ENCODE data around the gene GRIK5. TPM values are rescaled to one million over a fixed set of nuclear protein-coding genes. Genes with fewer than 3 reads are reported as not detected.
A peak's percentile ranks its signal among the peaks of the same experiment; 100 is the strongest.
"Not testable (repeated sequence)": the region's sequence is repeated elsewhere in the genome, so short reads cannot be mapped to it uniquely, and the experiment has no call there.

The GRIK5 gene
- total RNA-seq, 1 donor from 2014 or later, result 9.2 TPM

DNA sequence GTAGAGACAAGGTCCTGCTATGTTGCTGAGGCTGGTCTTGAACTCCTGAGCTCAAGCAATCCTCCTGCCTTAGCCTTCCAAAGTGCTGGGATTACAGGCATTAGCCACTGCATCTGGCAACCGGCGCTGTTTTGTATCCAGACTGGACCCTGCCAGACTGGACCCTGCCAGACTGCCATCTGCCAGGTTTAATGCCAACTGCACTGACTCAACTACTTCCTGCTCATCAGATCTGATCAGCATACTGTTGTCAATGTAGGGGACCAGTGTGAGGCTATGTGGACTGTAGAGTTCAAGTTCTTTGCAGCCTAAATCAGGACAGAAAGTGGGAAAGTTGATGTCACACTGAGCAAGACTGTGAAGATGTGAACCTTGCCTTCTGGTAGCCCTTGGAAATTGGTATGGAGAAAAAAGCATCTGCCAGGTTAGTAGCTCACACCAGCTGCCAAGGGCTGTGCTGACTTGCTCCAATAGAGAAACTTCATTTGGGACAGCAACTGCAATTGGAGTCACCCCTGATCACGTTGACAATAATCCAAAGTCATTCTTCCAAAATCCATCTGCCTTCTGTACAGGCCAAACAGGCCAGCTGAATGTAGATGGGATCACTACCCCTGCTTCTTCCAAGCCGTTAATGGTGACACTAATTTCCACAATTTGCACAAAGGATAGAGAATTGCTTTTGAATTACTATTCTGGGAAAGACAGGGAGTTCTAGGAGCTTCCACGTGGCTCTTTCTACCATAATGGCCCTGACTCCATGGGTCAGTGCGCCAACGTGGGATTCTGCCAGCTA lies 39.2 kb downstream of the GRIK5 start:
- ATAC-seq (no peak), DNase-seq (ENCODE audit: low spot score) (no peak)
- intact Hi-C loops (cut with DNase I), result no loop called here

DNA sequence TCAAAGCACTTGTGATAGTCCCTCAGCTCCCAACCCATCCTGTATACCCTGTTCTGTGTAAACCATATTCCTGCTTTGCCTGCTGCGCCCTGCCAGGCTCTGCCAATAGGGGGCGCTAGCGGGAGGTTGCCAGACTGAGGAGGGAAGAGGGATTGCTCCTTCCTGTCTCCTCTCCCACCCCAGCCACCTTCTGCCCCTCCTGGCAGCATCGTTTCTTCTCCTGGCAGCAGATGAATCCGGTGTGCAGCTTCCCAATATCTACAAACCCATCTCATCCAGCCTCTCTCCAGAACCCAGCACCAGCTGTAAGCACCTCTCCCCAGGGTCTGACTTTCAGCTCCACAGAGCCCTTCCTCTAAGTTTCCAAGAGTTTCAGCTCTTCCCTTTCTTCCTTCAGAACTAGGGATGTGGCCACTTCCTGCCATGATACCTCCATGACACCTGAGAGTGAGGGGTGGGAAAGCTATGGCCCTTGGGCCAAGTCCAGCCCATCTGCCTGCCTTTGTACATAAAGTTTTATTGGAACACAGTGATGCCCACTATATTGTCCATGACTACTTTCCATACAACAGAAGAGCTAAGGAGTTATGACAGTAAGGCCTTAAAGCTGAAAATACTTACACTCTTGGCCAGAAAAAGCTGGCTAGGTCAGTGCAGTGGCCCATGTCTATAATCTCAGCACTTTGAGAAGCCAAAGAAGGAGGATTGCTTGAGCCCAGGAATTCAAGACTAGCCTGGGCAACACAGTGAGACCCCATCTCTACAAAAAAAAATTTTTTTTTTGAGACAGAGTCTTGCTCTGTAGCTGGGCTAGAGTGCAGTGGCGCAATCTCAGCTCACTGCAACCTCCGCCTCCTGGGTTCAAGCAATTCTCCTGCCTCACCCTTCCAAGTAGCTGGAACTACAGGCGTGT lies 41.4 kb downstream of the GRIK5 start:
- intact Hi-C loops (cut with DNase I), result no loop called here
- no peak for ATAC-seq
- no peak for DNase-seq (ENCODE audit: low spot score)

- intact Hi-C loops (cut with DNase I), result no loop called here
- ATAC-seq (peak; percentile 50), DNase-seq (ENCODE audit: low spot score) (no peak)
Observed at GRCh38 chr19:42024622-42025111, 45.3 kb downstream of the GRIK5 start.

GRCh38 chr19:42023943-42024260 lies 46.1 kb downstream of the GRIK5 start:
- ATAC-seq, result no peak
- no peak for DNase-seq (ENCODE audit: low spot score)
- intact Hi-C loops (cut with DNase I), result no loop called here

GRCh38 chr19:42023121-42023942 lies 46.7 kb downstream of the GRIK5 start:
- intact Hi-C loops (cut with DNase I), result no loop called here
- ATAC-seq (no peak), DNase-seq (ENCODE audit: low spot score) (no peak)

- intact Hi-C loops (cut with DNase I), result no loop called here
- ATAC-seq, result no peak
- DNase-seq (ENCODE audit: low spot score), result no peak
Observed at GRCh38 chr19:42022616-42023015, 47.4 kb downstream of the GRIK5 start.

DNA sequence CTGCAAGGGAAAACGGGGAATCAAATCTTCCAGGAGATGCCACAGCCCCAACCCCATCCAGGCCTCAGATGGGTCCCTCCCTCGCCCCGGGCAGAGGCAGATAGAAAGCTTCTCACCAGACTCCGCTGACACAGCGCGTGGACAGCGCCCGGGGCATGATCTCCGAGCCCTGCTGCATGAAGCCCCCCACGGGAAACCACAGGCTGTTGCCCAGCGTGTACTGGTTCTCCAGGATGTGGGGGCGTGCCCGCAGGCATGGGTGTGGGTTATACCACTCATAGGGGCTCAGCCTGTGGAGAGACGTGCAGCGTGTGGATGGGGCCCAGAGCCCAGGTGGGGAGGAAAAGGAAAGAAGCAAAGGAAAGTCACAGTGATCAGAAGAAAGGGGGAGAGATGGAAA lies 48.8 kb downstream of the GRIK5 start:
- DNase-seq (ENCODE audit: low spot score) (no peak), ATAC-seq (no peak)
- intact Hi-C loops (cut with DNase I), result no loop called here

DNA sequence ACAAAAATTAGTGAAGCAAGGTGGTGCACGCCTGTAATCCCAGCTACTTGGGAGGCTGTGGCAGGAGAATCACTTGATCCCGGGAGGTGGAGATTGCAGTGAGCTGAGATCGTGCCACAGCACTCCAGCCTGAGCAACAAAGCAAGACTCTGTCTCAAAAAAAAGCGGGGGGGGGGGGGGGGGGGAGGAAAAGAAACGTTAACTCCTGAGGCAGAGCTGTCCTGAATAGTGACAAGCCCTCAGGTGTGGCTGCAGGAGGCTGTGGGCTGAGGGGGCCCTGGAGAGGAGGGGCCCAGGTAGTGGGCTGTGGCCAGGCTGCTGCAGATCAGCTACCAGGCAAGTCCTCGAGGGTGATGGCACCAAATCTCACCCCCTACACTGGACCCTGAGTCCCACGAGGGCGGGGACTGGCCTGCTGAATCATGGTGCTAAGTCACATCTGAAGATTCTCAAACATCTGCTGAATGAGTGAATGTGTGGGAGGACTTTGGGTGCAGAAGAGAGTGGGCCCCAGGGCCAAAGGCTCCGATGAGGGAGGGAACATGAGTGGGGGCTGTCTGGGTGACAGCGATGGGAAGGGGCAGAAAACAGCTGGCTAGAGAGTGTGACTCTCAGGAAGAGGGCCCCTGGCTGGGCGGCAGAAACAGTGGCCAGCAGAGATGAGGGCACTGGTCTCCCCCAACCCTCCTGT lies 51.4 kb downstream of the GRIK5 start:
- intact Hi-C loops (cut with DNase I), result no loop called here
- ATAC-seq, result no peak
- DNase-seq (ENCODE audit: low spot score), result no peak

DNA sequence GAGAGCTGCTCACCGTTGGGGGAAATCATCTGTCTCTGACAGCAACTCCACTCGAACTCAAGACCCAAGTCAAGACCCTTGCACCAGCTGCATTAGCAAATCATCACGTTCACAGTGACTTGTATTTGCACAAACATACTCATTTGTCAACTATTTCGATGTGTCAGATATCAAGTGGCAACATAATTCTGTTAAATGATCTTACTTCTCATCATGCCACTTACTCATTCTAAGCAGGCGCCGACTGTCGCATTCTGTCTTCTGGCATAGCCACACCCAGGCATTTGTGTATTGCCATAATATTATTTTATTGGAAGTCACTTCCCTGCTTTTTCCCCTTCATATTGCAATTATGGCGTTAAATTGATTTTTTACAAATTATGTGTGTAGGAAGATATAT lies 53.0 kb downstream of the GRIK5 start:
- ATAC-seq, result no peak
- DNase-seq (ENCODE audit: low spot score), result no peak
- intact Hi-C loops (cut with DNase I), result no loop called here

DNA sequence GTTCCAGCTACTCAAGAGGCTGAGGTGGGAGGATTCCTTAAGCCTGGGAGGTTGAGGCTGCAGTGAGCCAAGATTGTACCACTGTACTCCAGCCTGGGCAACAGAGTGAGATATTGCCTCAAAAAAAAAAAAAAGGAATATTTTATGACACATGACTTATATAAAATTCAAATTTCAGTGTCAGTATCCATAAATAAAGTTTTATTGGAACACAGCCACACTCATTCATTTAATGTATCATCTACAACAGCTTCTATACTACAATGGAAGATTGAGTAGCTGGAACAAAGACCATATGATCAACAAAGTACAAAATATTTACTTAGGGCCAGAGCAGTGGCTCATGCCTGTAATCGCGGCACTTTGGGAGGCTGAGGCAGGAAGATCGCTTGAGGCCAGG lies 57.3 kb downstream of the GRIK5 start:
- intact Hi-C loops (cut with DNase I); DNase-seq (ENCODE audit: low spot score); ATAC-seq: not testable (repeated sequence)

- intact Hi-C loops (cut with DNase I), result no loop called here
- DNase-seq (ENCODE audit: low spot score), result no peak
- ATAC-seq, result no peak
Observed at GRCh38 chr19:42010245-42011126, 59.5 kb downstream of the GRIK5 start.

DNA sequence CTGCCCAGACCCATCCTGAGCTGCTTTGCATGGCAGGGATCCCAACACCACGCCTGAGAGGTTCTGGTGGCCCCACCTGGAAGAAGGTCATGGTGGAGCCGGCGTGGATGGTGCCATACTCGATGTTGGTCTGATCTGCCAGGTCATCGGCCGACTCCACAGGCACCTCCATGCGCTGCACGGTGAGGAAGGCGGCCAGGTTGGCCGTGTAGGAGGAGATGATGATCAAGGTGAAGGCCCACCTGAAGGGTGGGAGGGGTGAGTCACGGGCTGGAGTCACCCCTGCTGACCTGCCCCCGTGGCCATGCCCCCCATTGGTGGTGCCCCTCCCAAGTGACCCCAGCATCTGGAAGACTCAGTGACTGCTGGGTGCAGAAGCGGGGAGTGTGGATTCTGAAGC lies 63.4 kb downstream of the GRIK5 start:
- no peak for DNase-seq (ENCODE audit: low spot score)
- intact Hi-C loops (cut with DNase I), result no loop called here
- ATAC-seq, result no peak

GRCh38 chr19:42005504-42005903 lies 64.5 kb downstream of the GRIK5 start:
- peak; percentile 48 for DNase-seq (ENCODE audit: low spot score)
- intact Hi-C loops (cut with DNase I), result no loop called here
- ATAC-seq, result no peak

GRCh38 chr19:42003506-42004294 lies 66.3 kb downstream of the GRIK5 start:
- no peak for ATAC-seq
- DNase-seq (ENCODE audit: low spot score), result no peak
- intact Hi-C loops (cut with DNase I), result no loop called here

- ATAC-seq, result no peak
- no peak for DNase-seq (ENCODE audit: low spot score)
- intact Hi-C loops (cut with DNase I), result no loop called here
Observed at GRCh38 chr19:41999878-42000208, 70.2 kb downstream of the GRIK5 start.

DNA sequence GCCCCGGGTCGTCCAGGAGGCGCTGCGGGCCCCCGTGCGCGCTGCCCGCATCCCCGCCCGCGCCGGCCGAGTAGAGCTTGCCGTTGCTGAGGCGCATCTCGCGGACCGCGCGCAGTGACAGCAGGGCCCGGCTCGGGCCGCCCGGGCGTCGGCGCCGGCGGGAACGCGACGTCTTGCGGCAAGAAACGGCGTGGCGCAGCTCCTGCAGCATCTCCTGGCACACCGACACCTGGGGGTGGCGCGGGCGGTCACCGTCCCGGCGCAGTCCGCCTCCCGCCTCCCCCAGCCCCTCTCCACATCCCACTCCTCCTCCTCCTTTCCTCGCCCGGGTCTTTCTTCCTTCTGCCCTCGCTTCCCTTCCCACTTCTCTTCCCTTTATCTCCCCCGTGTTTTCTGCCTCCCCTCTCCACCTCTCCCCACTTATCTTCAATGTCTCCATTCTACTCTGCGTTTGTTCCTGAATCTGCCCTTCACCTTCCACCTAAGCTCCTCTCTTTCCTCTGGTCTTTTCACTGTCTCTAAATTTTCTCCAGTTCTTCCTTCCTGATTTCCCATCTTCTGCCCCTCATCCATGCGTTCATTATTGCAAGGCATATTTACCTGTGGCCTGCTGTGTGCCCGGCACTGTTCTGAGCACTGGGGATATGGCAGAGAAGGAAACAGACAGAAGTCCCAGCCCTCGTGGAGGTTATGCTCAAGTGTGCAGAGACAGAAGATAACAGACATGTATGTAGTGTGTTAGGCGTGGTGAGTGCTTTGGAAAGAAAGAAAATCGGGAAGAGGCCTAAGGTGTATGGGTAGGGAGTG lies 70.7 kb downstream of the GRIK5 start:
- no peak for DNase-seq (ENCODE audit: low spot score)
- no peak for ATAC-seq
- intact Hi-C loops (cut with DNase I), result no loop called here
